ENCODE results near the gene MOAP1.
"Not testable (repeated sequence)": the region's sequence is repeated elsewhere in the genome, so short reads cannot be mapped to it uniquely, and the experiment has no call there.

MOAP1 gene

DNA sequence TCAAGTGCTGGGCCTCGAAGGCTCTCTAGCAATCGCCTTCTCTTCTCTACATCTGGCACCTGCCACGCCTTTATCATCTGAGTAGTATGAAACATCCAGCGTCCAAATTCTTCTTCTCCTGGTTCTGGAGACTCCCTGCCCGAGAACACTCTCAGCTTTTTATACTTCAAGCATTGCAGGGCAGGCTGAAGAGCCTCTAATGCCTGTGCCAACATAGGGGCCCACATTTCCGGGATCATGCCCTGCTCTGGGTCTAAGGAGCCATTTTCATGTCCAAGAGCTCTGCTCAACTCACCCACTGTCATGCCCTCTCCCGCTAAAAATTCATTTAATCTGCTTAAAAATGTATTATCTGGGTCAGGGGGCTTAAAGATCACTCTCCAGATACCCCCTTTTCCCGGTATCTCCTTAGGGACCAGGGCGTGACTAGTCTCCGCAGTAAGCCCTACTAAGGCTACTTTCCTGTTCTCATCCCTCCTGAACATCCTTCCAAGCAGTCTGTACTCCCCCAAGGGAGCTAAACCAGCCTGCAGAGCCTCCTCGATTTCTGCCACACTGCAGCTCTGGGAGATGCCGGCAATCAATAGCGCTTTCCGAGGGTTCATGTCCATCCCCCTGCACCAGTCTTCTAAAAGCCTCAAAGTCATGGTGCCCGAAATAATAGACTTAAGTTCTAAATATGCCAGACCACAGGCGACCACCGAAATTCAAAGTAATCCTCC is 940 bp downstream of the MOAP1 start:
- DNase-seq = no peak

DNA sequence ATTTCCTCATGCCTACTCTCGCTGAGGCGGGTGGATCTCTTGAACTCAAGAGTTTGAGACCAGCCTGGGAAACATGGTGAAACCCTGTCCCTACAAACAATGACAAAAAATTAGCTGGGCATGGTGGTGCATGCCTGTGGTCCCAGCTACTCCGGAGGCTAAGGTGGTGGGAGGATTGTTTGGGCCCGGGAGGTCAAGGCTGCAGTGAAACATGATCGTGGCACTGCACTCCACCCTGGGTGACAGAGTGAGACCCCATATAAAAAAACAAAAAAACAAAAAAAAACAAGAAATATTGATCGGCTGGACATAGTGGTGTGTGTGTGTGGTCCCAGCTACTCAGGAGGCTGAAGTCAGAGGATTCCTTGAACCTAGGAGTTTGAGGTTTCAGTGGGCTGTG is 9.2 kb downstream of the MOAP1 start:
- DNase-seq = no peak

DNA sequence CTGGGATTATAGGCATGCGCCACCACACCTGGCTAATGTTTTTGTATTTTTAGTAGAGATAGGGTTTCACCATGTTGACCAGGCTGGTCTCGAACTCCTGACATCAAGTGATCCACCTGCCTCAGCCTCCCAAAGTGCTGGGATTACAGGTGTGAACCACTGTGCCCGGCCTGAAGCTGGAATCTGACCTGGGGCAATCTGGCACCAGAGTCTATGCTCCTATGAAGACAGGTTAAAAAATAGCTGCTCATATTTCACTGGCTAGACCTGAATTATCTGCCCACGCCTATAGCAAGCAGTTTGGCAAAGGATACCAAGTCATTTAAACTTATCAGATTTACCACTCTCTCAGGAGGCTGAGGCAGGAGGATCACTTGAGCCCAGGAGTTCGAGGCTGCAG is 10.0 kb downstream of the MOAP1 start:
- not testable (repeated sequence) for DNase-seq

DNA sequence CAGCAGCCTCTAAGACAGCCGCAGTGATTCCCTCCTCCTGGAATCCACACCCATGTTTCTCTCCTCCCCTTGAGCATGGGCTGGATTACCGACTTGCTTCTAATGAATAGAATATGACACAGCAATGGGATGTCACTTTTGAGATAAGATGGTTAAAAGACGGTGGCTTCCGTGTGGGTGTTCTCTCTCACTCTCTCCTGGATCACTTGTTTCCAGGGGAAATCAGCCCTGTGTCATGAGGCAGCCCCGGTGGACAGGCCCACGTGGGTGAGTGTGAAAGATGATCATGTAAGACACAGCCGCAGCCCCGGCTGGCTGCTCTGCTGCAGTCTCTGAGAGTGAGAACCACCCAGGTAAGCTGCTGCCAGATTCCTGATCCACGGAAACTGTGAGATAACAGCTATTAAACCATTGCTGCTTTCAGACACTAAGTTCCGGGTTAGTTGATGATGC is 10.7 kb downstream of the MOAP1 start:
- no peak for DNase-seq

DNA sequence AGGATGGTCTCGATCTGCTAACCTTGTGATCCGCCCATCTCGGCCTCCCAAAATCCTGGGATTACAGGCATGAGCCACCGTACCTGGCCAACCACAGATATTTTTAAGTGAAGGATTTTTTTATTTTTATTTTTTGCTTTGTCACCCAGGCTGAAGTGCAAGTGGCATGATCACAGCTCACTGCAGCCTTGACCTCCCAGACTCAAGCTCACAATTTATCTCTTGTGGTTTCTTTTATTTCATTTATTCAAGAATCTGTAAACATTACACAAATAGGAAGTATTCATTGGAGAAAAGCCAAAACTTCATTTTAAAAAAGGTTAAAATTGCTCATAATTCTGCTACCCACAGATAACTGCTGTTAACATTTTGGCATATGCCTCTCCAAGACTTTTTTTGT is 13.3 kb downstream of the MOAP1 start:
- no peak for DNase-seq

DNA sequence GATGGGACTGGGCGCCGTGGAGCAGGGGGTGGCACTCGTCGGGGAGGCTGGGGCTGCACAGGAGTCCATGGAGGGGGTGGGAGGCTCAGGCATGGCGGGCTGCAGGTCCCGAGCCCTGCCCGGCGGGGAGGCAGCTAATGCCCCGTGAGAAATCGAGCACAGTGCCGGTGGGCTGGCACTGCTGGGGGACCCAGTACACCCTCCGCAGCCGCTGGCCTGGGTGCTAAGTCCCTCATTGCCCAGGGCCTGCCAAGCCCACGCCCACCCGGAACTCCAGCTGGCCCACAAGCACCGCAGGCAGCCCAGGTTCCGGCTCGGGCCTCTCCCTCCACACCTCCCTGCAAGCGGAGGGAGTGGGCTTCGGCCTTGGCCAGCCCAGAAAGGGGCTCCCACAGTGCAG is 14.6 kb downstream of the MOAP1 start:
- not testable (repeated sequence) for DNase-seq

DNA sequence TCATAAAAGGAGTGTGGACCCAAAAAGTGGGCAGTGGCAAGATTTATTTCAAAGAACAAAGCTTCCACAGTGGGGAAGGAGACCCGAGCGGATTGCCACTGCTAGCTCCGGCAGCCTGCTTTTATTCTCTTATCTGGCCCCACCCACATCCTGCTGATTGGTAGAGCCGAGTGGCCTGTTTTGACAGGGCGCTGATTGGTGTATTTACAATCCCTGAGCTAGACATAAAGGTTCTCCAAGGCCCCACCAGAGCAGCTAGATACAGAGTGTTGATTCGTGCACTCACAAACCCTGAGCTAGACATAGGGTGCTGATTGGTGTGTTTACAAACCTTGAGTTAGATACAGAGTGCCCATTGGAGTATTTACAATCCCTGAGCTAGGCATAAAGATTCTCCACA is 15.1 kb downstream of the MOAP1 start:
- not testable (repeated sequence) for DNase-seq

DNA sequence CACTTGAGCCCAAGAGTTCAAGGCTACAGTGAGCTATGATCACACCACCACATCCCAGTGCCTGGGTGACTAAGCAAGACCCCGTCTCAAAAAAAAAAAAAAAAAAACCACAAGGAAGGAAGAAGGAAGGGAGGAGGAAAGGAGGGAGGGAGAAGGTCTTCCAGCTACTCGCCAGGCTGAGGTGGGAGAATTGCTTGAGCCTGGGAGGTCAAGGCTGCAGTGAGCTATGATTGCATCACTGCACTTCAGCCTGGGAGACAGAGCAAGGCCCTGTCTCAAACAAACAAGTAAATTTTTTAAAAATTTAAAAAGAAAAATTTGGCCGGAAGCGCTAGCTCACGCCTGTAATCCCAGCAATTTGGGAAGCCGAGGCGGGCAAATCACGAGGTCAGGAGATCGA is 16.1 kb downstream of the MOAP1 start:
- DNase-seq = not testable (repeated sequence)

DNA sequence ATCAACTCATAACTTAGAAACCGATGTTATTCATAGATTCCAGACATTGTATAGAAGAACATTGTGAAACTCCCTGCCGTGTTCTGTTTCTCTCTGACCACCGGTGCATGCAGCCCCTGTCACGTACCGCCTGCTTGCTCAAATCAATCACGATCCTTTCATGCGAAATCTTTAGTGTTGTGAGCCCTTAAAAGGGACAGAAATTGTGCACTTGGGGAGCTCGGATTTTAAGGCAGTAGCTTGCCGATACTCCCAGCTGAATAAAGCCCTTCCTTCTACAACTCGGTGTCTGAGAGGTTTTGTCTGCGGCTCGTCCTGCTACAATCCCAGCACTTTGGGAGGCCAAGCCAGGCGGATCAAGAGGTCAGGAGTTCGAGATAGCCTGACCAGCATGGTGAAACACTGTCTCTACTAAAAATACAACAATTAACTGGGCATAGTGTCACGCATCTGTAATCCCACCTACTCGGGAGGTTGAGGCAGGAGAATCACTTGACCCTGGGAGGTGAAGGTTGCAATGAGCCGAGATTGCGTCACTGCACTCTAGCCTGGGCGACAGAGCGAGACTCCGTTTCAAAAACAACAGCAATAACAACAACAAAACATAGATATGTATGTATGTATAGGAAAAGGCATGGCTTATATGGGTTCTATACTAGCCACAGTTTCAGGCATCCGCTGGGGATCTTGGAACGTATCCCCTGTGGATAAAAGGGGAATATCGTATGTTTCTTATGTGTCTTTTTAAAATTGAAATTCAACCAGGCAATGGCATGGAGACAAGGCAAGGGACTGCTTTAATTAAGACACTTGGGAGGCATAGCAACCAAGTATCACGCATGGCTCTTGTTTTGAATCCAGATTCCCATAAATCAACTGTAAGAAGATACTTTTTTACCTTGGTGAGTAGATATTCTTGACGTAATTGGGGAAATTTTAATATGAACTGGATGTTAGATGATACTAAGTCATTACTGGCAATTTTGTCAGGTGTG is 19.1 kb downstream of the MOAP1 start:
- DNase-seq = not testable (repeated sequence)

DNA sequence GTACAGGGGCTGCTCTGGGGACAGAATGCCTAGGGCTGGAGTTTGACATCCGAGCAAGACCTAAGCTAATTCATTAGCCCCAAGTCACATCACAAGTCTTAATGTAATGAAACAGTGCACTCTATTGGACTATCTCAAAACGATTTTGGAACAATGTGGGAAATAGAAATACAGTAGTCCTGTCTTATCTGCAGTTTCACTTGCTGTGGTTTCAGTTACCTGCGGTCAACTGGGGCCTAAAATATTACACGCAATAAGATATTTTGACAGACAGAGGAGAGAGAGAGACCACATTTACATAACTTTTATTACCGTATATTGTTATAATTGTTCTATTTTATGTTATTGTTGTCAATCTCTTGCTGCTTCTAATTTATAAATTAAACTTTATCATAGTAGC is 21.1 kb downstream of the MOAP1 start:
- no peak for DNase-seq

DNA sequence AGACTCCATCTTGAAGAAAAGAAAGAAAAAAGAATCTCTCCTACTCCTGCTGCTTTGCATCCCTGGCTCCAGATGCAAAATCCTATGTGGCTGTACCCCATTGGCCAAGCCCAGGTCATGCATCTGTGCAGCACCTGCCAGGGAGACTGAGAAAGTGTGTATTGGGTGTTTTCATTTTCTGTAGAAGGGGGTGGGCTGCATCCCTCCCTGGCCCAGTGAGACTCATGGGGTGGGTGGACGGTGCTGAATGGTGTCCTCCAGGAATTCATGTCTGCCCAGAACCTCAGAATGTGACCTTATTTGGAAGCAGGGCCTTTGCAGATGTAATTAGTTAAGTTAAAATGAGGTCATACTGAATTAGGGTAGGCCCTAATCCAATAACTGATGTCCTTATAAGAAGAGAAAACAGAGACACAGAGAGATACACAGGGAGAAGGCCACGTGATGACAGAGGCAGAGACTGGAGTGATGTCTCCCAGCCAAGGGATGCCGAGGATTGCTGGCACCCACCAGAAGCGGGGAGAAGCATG is 23.2 kb downstream of the MOAP1 start:
- DNase-seq = no peak

DNA sequence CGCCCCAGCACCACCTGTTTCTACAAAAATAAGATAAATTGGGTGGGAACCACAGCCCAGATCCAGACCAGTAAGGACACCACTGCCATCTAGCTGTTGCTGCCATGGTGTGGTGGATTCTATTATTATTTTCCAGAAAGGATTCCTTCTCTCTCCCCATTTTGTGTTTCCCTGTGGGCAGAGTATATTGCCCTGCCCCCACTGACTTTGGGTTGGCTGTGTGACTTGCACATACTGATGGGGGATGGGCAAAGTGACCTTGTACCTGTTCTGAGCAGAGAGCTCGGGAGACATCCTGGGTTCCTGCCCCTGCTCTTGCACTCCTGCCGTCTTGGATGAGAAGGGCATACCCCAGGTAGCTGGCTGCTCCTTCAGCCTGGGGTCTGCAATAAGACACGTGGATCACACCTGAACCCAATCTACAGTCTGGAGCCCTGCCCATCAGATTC is 24.3 kb downstream of the MOAP1 start:
- DNase-seq = peak; percentile 53

DNA sequence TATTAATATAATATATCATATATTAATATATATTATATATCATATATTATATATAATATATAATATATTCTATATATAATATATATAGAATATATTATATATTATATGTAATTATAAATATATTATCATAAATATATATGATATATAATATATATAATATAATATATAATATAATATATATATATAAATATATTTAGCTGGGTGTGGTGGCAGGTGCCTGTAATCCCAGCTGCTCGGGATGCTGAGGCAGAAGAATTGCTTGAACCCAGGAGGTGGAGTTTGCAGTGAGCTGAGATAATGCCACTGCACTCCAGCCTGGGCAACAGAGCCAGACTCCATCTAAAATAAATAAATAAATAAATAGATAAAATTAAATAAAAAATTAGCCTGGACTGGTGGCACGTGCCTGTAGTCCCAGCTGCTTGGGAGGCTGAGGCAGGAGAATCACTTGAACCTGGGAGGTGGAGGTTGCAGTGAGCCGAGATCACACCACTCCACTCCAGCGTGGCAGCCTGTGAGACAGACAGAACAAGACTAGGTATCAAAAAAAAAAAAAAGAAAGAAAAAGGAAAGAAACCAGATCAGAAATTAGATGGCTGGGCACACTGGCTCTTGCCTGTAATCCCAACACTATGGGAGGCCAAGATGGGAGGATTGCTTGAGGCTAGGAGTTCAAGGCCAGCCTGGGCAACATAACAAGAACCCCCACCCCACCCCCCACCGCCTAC is 24.9 kb downstream of the MOAP1 start:
- DNase-seq = not testable (repeated sequence)

DNA sequence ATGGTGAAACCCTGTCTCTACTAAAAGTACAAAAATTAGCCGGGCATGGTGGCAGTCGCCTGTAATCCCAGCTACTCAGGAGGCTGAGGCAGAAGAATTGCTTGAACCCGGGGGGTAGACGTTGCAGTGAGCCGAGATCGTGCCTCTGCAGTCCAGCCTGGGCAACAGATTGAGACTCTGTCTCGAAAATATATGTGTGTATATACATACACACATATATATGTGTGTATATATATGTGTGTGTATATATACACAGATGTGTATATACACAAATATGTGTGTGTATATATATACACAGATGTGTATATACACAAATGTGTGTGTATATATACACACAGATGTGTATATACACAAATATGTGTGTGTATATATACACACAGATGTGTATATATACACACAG is 26.3 kb downstream of the MOAP1 start:
- not testable (repeated sequence) for DNase-seq

DNA sequence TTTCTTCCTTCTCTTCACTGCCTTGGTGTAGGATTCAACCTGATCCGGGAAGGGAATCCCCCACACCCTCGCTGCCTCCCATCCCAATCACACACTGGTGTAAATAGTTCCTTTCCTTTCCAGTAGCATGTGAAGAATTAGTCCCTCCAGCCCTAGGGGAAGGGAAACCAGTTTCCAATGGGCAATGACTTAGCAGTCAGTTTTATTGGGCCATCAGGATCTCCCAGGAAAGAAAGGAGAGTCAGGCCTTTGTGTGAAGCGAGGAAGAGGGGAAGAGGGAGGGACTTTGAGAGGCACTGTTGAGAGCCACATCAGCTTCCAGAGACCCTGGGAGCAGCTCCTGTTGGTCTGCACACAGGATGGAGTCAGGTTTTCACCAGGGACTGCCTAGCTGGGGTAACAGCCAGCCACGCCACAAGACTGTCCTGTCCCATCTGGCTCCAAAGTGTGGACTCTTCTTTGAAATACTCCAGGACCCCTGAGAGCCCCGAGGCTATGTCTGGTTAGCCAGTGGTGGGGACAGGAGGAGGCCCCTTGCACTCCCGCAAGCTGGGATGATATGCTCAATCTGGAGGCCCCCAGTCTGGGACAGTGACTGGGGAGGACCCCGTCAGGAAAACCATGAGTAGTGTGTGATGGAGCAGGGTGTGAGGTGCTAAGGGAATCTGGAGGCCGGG is 27.9 kb downstream of the MOAP1 start:
- DNase-seq = no peak

DNA sequence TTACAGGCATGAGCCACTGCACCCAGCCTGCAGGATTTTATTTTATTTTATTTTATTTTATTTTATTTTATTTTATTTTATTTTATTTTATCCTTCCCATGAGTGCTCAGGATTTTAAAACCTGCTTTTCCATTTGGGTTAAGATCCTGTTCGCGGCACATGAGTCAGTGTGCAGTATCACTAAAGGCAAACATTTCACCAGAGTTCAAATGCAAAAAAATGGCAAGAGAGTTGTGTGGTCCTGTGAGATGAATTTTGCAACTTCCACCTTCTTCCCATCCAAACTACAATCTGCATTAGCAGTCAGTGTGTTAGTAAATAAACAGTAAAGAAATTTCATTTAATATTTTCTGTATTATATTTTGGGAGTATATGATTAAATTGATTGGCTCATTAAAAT is 29.0 kb downstream of the MOAP1 start:
- no peak for DNase-seq

DNA sequence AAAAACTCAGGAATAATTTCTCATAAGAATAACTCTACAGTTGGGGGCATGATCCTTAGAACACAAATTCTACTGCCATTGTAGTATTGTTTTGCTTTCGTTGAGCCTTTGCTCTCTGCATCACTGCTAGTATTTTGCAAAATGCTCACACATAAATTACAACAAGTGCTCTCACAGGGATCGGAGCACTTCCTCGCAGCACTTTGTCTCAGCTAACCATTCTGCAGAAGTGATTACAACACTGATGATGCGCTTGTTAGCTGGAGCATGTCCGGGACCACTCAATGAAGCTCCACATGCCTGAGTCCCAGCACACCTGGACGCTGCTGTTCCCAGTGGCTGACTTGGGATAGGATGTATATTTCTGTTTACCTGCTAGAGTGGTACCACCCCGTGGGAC is 31.6 kb downstream of the MOAP1 start:
- no peak for DNase-seq

DNA sequence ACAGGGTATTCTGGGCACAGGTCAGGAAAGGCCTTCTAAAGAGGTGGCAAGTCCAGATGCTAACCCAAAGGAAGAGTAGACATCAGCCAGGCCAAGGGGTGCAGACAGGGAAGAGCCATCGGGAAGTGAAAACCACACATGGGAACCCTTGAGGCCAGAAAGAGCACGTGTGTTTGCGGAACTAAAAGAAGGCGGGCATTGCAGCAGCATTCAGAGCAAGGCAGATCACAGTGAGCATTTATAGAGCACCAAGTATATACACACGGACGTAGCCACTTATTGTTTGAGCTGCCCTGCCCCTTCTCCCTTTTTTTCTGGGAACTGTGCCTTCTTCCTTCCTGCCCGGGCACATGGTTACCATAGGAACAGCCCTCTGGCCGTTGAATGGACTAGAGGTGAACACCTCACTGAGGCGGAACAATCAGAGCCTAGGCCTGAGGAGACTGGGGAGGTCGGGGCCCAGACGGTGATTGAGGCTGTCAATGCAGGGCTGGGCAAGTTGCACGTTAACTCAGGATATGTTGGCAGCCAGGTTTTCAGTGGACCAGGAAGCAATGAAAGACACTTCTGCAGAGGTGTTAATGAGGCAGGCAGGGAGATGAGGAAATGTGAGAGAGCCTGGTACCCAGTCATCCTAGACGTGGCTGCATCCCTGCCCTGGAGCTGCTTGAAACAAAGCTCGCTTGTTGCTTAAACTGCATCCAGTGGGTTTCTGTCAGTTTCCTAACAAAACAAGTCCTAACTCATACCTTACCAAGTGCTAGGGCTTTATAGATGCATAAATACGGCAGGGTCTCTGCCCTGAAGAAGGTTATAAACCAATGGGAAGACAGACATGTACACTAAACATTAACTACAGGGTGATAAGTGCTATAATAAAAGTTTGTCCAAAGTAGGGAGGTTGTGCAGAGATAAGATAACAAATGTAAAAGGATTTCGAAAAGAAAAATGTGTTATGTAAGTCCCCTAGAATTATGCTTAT is 34.2 kb downstream of the MOAP1 start:
- DNase-seq = no peak

DNA sequence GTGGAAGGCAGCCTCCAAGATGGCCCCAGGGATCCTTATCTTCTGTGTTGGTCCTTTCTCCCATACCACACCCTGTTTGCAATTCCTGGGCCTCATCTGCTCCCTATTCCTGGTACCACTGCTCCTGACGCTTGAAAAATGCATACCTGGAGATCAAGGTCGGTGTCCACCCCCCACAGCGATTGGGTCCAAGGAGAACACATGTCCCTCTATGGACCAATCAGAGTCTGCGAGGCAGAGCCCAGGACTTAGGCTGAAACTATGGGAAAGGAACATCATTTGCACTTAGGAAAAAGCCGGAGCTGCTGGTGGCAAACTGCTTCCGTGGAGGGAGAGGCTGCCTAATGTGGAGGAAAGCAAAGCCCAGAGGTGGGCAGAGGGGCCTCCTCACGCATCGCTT is 35.7 kb downstream of the MOAP1 start:
- DNase-seq = no peak

DNA sequence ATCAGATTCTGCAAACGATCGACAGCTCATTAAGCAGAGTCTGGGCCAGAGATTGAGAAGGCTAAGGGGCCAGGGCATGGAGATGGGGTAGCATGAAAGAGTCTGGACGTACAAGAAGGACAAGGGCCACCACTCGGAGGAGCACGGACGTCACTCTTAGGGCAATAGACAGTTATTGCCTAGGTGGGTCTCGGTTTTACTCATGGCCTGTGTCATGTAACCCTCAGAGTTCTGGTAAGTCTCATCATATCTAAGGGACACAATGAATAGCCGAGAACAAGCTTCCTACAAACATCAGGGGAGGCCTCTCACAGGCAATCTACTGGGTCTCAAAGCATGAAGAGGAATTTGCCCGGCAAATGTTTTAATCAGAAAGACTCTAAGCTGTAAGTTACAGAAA is 38.6 kb downstream of the MOAP1 start:
- DNase-seq = no peak
